GM10266 (cell line): ENCODE data around the gene TMED9.

ENCODE experiments used
- DNase-seq: peaks from one replicate; pipeline ENCODE4 v3.0.0; 2012; ENCODE audit errors: extremely low spot score
- TF ChIP-seq, protein P1 (sequence below): IDR thresholded peaks from 2 replicates; pipeline ENCODE4 v1.5.1; 2012; ENCODE audit warnings: mild to moderate bottlenecking, low read depth; ENCODE audit not compliant: control insufficient read depth, insufficient read depth; ENCODE audit errors: missing control alignments

TMED9 gene

DNA sequence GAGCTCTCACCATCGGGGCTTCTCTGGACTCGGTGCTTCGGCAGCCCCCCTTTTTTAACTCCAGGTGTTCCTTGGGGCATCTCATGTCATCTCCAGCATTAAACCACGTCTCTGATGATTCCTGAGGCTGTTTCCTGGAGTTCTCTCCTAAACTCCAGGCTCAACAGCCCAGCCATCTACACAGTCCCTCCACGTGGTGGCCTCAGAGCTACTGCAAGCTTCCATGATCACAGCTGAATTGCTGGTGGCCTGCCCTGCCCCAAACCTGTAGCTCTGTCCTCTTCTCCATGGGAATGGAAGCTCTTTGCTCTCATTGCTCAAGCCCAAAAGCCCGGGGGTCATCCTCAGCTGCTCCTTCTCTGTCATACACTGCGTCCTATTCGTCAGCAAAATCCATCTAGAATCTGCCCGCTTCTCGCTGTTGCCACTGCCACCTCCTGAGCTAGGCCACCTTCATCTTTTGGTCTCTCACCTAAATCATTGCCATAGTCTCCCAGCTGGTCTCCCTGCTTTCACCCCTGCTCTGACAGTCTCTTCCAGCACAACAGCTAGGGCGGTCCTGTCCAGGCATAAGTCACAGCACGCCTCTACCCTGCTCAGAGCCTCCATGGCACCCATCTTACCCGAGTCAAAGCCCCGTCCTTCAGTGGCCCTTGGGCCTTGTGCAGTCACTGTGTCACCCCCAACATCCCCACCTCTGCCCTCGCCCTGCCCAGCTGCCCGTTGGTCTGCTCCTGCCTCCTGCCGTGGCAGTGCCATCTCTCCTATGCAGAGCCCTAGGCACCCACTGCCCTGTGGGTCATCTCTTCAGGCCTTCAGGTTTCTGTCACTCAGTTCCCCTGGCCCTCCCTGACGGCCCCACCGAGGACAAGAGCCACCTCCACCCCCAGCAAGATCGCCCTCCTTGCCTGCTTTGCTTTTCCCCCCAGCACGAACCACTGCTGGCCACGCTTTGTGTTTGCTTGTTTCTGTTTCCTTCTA is 14.4 kb downstream of the TMED9 start:
- TF ChIP-seq, protein P1, sequence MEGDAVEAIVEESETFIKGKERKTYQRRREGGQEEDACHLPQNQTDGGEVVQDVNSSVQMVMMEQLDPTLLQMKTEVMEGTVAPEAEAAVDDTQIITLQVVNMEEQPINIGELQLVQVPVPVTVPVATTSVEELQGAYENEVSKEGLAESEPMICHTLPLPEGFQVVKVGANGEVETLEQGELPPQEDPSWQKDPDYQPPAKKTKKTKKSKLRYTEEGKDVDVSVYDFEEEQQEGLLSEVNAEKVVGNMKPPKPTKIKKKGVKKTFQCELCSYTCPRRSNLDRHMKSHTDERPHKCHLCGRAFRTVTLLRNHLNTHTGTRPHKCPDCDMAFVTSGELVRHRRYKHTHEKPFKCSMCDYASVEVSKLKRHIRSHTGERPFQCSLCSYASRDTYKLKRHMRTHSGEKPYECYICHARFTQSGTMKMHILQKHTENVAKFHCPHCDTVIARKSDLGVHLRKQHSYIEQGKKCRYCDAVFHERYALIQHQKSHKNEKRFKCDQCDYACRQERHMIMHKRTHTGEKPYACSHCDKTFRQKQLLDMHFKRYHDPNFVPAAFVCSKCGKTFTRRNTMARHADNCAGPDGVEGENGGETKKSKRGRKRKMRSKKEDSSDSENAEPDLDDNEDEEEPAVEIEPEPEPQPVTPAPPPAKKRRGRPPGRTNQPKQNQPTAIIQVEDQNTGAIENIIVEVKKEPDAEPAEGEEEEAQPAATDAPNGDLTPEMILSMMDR = no peak
- peak; percentile 5 for DNase-seq

DNA sequence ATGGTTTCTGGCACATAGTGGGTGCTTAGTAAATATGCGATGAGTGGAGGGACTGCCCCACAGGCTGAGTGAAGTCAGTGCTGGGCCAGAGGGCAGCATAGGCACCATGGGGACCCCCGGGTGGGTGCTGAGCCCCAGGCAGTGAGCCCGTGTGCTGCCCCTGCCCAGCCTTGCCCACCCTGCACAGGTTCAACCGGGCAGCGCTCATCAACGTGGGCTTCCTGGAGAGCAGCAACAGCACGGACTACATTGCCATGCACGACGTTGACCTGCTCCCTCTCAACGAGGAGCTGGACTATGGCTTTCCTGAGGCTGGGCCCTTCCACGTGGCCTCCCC is 15.1 kb downstream of the TMED9 start:
- DNase-seq = no peak
- TF ChIP-seq, protein P1 = no peak

DNA sequence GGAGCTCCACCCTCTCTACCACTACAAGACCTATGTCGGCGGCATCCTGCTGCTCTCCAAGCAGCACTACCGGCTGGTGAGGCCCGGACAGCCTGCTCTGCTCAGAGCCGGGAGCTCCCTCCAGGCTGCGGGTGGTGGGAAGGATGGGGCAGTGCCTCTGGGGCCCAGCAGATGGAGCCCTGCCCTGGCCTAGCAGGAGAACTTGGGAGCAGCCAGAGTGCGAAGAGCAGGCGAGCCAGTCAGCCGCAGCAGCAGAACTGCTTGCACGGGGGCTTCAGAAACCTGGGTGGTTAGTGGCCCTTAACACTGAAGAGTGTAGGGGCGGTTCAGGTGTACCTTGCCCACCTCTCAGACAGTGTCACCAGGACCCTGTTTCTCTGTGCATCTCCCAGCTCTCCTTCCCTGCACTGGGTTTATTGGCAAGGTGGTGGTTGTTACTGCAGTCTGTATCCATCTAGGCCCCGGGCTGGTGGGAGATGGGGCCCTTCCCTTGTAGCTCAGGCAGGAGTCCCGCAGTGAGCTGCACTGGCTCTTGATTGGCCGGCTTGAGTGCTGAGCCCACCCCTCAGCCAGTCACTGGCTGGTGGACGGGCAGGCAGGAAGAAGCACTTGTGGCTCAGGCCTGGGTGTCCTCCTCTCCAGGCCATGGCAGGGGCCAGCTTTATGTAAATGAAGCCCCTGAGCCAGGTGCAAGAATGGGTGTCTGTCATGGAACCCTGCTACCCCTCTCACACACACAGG is 15.6 kb downstream of the TMED9 start:
- peak; percentile 67 for DNase-seq
- TF ChIP-seq, protein P1 = peak; percentile 83

DNA sequence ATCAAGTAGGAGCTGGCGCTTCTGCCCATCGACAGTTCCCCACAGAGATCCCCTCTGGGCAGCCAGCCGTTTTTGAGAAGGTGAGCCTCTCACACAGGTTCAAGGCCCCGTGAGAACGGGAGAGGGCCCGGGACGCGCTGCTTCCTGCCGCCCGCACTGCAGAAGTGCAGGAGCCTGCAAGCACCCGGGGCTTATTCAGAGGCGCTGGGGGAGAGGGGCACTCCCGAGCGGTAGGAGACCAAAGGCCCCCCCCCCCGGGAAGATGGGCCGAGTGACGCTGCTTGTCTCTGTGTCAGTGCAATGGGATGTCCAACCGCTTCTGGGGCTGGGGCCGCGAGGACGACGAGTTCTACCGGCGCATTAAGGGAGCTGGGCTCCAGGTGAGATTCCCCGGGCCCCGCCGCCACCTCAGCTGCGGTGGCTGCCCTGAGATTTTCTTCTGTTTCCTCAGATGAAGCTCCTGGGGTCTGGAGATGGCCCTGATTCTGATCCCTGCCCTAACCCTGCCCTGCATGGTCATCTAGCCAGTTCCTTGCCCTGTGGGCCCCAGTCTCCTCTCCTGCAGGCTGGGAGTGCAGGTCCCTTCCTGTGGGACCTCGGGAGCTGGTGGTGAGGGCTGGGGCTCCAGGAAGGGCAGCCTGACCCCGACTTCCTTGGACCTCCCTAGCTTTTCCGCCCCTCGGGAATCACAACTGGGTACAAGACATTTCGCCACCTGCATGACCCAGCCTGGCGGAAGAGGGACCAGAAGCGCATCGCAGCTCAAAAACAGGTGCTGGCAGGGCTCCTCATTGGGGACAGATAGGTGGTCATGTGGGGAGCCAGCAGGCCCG is 16.5 kb downstream of the TMED9 start:
- TF ChIP-seq, protein P1 = no peak
- no peak for DNase-seq

DNA sequence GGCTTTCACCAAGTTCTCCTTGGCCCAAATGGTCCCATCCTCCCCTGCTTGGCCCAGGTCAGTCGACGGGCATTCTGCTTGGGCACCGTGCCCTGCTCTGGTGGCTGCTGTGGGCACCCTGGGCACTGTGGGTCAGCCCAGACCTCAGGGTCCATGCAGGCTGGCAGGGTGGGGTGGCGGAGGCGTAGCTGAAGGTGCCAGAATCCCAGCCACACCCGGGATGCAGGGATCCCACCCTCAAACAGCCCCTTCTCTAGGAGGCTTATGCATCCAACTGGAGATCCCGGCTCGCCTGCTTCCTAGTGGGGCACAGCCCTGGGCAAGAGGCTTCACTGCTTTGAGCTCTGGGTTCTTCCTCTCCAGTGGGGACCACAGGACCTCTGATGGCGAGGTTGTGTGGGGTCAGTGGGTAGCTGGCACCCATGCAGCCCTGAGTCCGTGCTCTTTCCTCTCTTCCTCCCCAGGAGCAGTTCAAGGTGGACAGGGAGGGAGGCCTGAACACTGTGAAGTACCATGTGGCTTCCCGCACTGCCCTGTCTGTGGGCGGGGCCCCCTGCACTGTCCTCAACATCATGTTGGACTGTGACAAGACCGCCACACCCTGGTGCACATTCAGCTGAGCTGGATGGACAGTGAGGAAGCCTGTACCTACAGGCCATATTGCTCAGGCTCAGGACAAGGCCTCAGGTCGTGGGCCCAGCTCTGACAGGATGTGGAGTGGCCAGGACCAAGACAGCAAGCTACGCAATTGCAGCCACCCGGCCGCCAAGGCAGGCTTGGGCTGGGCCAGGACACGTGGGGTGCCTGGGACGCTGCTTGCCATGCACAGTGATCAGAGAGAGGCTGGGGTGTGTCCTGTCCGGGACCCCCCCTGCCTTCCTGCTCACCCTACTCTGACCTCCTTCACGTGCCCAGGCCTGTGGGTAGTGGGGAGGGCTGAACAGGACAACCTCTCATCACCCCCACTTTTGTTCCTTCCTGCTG is 17.4 kb downstream of the TMED9 start:
- no peak for DNase-seq
- TF ChIP-seq, protein P1 = no peak

DNA sequence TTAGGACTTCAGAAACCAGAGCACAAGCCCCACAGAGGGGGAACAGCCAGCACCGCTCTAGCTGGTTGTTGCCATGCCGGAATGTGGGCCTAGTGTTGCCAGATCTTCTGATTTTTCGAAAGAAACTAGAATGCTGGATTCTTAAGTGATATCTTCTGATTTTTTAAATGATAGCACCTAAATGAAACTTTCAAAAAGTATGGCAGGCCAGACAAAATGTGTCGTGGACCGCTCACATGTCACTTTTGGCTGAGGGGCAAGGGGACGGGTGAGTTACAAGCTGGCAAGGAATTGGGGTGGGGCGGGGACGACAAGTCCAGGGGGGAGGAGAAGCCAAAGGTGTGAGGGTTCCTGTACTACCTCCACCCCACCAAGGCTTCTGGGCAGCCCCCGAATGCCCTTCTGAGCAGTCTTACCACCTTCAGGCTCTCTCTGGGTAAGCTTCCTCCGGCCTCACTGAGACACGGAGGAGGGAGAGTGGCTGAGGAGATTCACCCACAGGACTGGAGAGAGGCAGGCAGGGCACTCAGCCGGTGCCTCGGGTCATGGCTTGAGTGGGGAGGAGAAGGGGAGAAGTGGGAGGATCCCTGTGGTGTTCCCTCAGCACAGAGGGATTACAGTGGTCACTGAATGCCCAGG is 18.2 kb downstream of the TMED9 start:
- TF ChIP-seq, protein P1 = no peak
- peak; percentile 9 for DNase-seq
